ENCODE data around the gene FGF8. TPM values are rescaled to one million over a fixed set of nuclear protein-coding genes. Genes with fewer than 3 reads are reported as not detected.

FGF8 gene
- total and polyA plus RNA-seq, 2 of the 13 experiments (the other 11 are each of a cell fraction or from before 2014, with no cell fraction given): not detected

- TF ChIP-seq USF2 (IDR thresholded peaks at IDR 0.05; ENCODE audit: low read depth, low read length) (no peak), USF2 (CRISPR knock-in tag; IDR thresholded peaks at IDR 0.05; ENCODE audit: borderline replicate concordance) (no peak), ZHX1 (CRISPR knock-in tag; IDR thresholded peaks at IDR 0.05; ENCODE audit: low read depth) (0 out of 2 replicates have a peak, but pooled peaks have one; percentile 49), ATF4 (CRISPR knock-in tag; IDR thresholded peaks at IDR 0.05) (peak in 1 of 2 experiments; percentile 57; a peak in 2 of 4 replicates), SMAD3 (CRISPR knock-in tag; IDR thresholded peaks at IDR 0.05) (0 out of 2 replicates have a peak, but pooled peaks have one; percentile 56), SNAPC5 (CRISPR knock-in tag; IDR thresholded peaks at IDR 0.05; ENCODE audit: borderline replicate concordance) (no peak), CBX1 (IDR thresholded peaks at IDR 0.05; ENCODE audit: low read depth) (no peak), ZNF33A (CRISPR knock-in tag; IDR thresholded peaks at IDR 0.05; ENCODE audit: borderline replicate concordance) (0 out of 2 replicates have a peak, but pooled peaks have one; percentile 40), ZFYVE20 (CRISPR knock-in tag; IDR thresholded peaks at IDR 0.05; ENCODE audit: borderline replicate concordance, low read depth) (no peak), ZBTB44 (CRISPR knock-in tag; IDR thresholded peaks at IDR 0.05) (no peak), DMTF1 (CRISPR knock-in tag; IDR thresholded peaks at IDR 0.05) (no peak), MEIS1 (CRISPR knock-in tag; IDR thresholded peaks at IDR 0.05; ENCODE audit: borderline replicate concordance) (peak; percentile 46; the same call in 1 of the 2 replicates), PAX8 (CRISPR knock-in tag; IDR thresholded peaks at IDR 0.05; ENCODE audit: borderline replicate concordance) (0 out of 2 replicates have a peak, but pooled peaks have one; percentile 71), XRCC5 (optimal IDR thresholded peaks at IDR 0.05; ENCODE audit: low read length) (no peak)
Measured at GRCh38 chr10:101782811-101783735, 7.2 kb upstream of the FGF8 start, which contains the start of gene NPM3 (continued).
